ENCODE results near the gene ADRA2C.

DNA sequence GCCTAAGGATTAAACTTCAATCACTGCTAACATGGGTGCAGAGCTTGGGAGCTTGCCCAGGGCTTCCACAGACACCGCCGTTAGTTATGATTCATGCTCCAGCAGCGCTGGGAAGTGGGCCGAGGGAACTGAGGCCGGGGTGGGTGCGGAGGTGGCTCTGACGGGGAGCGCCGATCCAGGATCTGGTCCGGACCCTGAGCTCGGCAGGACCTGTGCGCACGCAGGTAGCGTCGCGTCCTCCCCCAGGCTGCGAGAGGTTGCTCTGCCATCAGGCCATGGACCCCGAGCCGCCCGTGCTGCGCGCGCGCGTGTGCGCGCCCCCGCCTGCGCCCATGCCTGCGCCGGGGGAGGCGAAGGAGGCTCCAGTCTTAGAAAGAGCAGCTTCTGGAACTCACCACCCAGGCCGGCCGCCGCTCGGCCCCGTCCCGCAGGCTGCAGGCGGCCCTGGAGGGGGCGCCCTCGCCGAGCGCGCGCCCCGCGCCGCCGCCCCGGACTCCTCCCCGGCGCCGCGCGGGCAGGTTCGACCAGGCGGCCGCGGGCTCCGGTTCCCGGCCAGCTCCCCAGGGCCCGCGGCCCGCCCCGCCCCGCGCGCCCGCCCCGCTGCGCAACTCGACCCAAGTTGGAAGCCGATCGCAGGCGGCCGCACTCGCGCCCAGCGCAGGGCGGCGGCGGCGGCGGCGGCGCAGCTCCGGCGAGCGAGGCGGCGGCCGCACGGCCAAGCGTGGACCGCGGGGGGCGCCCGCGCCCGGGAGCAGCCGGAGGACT is 732 bp upstream of the ADRA2C start:
- TF ChIP-seq, protein P1, sequence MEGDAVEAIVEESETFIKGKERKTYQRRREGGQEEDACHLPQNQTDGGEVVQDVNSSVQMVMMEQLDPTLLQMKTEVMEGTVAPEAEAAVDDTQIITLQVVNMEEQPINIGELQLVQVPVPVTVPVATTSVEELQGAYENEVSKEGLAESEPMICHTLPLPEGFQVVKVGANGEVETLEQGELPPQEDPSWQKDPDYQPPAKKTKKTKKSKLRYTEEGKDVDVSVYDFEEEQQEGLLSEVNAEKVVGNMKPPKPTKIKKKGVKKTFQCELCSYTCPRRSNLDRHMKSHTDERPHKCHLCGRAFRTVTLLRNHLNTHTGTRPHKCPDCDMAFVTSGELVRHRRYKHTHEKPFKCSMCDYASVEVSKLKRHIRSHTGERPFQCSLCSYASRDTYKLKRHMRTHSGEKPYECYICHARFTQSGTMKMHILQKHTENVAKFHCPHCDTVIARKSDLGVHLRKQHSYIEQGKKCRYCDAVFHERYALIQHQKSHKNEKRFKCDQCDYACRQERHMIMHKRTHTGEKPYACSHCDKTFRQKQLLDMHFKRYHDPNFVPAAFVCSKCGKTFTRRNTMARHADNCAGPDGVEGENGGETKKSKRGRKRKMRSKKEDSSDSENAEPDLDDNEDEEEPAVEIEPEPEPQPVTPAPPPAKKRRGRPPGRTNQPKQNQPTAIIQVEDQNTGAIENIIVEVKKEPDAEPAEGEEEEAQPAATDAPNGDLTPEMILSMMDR (IDR thresholded peaks at IDR 0.05; ENCODE audit: poor library complexity, severe bottlenecking): peak; percentile 58
- TF ChIP-seq POLR2AphosphoS5 (IDR thresholded peaks at IDR 0.05) (no peak), EZH2 (IDR thresholded peaks at IDR 0.05; ENCODE audit: borderline replicate concordance, insufficient read depth, low read length, poor library complexity, severe bottlenecking) (no peak), MXI1 (conservative IDR thresholded peaks at IDR 0.05; ENCODE audit: poor library complexity, severe bottlenecking) (no peak)
- TF ChIP-seq, protein P2, sequence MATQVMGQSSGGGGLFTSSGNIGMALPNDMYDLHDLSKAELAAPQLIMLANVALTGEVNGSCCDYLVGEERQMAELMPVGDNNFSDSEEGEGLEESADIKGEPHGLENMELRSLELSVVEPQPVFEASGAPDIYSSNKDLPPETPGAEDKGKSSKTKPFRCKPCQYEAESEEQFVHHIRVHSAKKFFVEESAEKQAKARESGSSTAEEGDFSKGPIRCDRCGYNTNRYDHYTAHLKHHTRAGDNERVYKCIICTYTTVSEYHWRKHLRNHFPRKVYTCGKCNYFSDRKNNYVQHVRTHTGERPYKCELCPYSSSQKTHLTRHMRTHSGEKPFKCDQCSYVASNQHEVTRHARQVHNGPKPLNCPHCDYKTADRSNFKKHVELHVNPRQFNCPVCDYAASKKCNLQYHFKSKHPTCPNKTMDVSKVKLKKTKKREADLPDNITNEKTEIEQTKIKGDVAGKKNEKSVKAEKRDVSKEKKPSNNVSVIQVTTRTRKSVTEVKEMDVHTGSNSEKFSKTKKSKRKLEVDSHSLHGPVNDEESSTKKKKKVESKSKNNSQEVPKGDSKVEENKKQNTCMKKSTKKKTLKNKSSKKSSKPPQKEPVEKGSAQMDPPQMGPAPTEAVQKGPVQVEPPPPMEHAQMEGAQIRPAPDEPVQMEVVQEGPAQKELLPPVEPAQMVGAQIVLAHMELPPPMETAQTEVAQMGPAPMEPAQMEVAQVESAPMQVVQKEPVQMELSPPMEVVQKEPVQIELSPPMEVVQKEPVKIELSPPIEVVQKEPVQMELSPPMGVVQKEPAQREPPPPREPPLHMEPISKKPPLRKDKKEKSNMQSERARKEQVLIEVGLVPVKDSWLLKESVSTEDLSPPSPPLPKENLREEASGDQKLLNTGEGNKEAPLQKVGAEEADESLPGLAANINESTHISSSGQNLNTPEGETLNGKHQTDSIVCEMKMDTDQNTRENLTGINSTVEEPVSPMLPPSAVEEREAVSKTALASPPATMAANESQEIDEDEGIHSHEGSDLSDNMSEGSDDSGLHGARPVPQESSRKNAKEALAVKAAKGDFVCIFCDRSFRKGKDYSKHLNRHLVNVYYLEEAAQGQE (IDR thresholded peaks at IDR 0.05; ENCODE audit: borderline replicate concordance): no peak

Data from neural cell (in vitro differentiated cells).